IMR-90 (cell line): ENCODE measurements around the gene PCDH1.
A peak's percentile ranks its signal among the peaks of the same experiment; 100 is the strongest.

Experiments used
- MAFK ChIP-seq: IDR thresholded peaks from 2 replicates; pipeline ENCODE4 v1.6.1; 2012; ENCODE audit warnings: low read depth, low read length, improper control_type of control experiment
- SMC3 ChIP-seq: fragments of 150-350 bp; IDR thresholded peaks from 2 replicates; pipeline ENCODE4 v1.6.1; 2016; ENCODE audit warnings: low read depth, mild to moderate bottlenecking, antibody characterized with exemption, low read length, moderate library complexity
- USF2 ChIP-seq: fragments of 150-350 bp; IDR thresholded peaks from 2 replicates; pipeline ENCODE4 v1.6.1; 2017; ENCODE audit warnings: mild to moderate bottlenecking, antibody characterized with exemption, low read length, low read depth
- TF ChIP-seq, protein P1 (sequence below): conservative IDR thresholded peaks from 2 replicates; pipeline ENCODE4 v1.5.1; 2012; ENCODE audit warnings: mild to moderate bottlenecking, low read depth, low read length, improper control_type of control experiment

DNA sequence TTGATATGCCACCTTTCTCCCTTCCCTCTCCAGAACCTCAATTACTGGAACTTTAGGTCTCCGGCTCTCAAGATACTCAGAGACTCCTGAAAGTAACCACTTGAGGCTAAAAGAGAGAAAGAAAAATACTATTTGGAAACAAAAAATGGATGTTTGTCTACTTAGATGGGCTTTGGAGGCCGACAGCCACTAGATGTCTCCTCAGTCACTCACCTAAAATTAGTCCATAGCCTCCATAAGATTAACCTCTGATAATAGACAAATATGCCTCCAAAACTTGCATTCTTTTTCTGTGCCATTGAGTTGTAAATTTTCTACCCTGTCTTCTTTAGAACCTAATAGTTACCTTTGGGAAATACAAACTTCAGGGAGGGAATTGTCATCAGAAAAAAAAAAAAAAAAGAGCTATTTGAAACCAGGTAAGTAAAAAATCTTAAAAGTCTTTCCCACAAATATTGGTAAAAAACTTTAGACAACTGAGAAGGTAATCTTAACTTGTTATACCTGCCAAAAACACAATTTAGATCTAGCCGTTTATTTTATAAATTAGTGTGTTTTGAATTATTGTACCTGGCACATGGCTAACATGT lies 11.2 kb upstream of the PCDH1 start:
- TF ChIP-seq, protein P1, sequence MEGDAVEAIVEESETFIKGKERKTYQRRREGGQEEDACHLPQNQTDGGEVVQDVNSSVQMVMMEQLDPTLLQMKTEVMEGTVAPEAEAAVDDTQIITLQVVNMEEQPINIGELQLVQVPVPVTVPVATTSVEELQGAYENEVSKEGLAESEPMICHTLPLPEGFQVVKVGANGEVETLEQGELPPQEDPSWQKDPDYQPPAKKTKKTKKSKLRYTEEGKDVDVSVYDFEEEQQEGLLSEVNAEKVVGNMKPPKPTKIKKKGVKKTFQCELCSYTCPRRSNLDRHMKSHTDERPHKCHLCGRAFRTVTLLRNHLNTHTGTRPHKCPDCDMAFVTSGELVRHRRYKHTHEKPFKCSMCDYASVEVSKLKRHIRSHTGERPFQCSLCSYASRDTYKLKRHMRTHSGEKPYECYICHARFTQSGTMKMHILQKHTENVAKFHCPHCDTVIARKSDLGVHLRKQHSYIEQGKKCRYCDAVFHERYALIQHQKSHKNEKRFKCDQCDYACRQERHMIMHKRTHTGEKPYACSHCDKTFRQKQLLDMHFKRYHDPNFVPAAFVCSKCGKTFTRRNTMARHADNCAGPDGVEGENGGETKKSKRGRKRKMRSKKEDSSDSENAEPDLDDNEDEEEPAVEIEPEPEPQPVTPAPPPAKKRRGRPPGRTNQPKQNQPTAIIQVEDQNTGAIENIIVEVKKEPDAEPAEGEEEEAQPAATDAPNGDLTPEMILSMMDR, result peak; percentile 44
- TF ChIP-seq MAFK, result no peak
- peak; percentile 47 for TF ChIP-seq SMC3
- no peak for TF ChIP-seq USF2
